Measurements from ENCODE around the gene KRT72. TPM values are rescaled to one million over a fixed set of nuclear protein-coding genes. Genes with fewer than 3 reads are reported as not detected.

KRT72 gene
- total RNA-seq, 1 experiment from 2014 or later: not detected

DNA sequence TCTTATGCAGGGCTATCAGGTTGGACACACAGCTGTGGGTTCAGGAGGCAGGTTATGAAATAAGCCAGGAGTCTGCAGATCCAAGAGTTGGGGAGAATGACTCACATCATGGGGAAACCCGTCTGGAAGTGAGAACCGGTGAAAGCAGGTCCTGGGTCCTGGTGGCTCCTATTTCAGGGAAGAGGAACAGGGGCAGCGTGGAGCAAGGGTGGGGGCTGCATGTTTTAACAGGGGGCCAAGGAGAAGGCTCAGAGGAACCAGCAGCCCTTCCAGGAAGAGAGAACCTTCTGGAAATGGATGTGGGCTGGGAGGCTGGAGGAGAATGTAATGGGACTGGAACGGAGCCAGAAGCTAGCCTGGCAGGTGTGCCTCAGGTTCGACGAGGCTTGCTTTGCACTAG, 19.8 kb downstream of the KRT72 start:
- H3K27ac ChIP-seq (ENCODE audit: insufficient read length, low read depth, low read length): no peak overlapping the region

More for the DNA sequence above, 19.8 kb downstream of the KRT72 start:
- H3K79me2 ChIP-seq (ENCODE audit: insufficient read depth, low read length): no peaks in the 10 kb centered on the region
- H3K14ac ChIP-seq (ENCODE audit: insufficient read depth, low read length): no peak overlapping the region
- H4K5ac ChIP-seq (ENCODE audit: insufficient read length, low read depth, low read length): no peak overlapping the region
- no peak overlapping the region for H2AFZ ChIP-seq (ENCODE audit: low read length)
- H4K8ac ChIP-seq (replicated peaks; ENCODE audit: insufficient read length, low read depth, low read length): no peak overlapping the region
- Mint-ChIP-seq H3K36me3 (ENCODE audit: insufficient read depth in 1 of 3, low read depth in 3 of 3) (no peaks in the 10 kb centered on the region; a peak in 1 of 7 replicates), H3K9me3 (no peaks in the 10 kb centered on the region), H3K27me3 (ENCODE audit: low read depth) (peaks cover 5% of the 10 kb centered on the region), H3K4me1 (peaks cover 10 to 12% of the 10 kb centered on the region in 2 experiments), H3K4me3 (no peak overlapping the region), H3K27ac (no peak overlapping the region)
- H3K18ac ChIP-seq (ENCODE audit: insufficient read length, low read depth, low read length): no peak overlapping the region
- H2BK20ac ChIP-seq (ENCODE audit: low read depth, low read length, poor library complexity, severe bottlenecking): no peak overlapping the region
- WGBS (ENCODE audit: extremely low coverage, insufficient read length, low lambda C conversion rate): no CpG with 5 or more reads among the region's 6 CpGs
- H3K9me3 ChIP-seq (ENCODE audit: control insufficient read depth, low read depth, low read length): no peaks in the 10 kb centered on the region
- H3K23me2 ChIP-seq (ENCODE audit: insufficient read length, low read depth, low read length, poor library complexity, severe bottlenecking): no peaks in the 10 kb centered on the region
- no peak overlapping the region for H2BK15ac ChIP-seq (ENCODE audit: low read depth, low read length)
- no peaks in the 10 kb centered on the region for H4K20me1 ChIP-seq (ENCODE audit: control insufficient read depth, insufficient read depth, insufficient read length)
- no peaks in the 10 kb centered on the region for H3K27me3 ChIP-seq (ENCODE audit: insufficient read depth, low read length)
- no peak overlapping the region for H2BK5ac ChIP-seq (ENCODE audit: insufficient read length, low read length)
- no peak overlapping the region for H3K4ac ChIP-seq (ENCODE audit: low read depth, low read length)
- no peak overlapping the region for H2AK5ac ChIP-seq (ENCODE audit: insufficient read length, low read length)
- no peaks in the 10 kb centered on the region for H3K79me1 ChIP-seq (ENCODE audit: insufficient read depth, low read depth, low read length, poor library complexity, severe bottlenecking)
- H3K9ac ChIP-seq (ENCODE audit: extremely low read depth, insufficient read length, low read length): no peak overlapping the region
- no peak overlapping the region for H3T11ph ChIP-seq (ENCODE audit: low read length)
- H3K56ac ChIP-seq (ENCODE audit: insufficient read length, low read depth, low read length): no peak overlapping the region
- H3K4me2 ChIP-seq (ENCODE audit: insufficient read depth, insufficient read length, low read length): no peak overlapping the region
- DNase-seq: no peak
- H4K91ac ChIP-seq (ENCODE audit: insufficient read length, low read depth, low read length): no peak overlapping the region
- no peak overlapping the region for H2BK12ac ChIP-seq (ENCODE audit: insufficient read length, low read depth, low read length)
- TF ChIP-seq, protein P1, sequence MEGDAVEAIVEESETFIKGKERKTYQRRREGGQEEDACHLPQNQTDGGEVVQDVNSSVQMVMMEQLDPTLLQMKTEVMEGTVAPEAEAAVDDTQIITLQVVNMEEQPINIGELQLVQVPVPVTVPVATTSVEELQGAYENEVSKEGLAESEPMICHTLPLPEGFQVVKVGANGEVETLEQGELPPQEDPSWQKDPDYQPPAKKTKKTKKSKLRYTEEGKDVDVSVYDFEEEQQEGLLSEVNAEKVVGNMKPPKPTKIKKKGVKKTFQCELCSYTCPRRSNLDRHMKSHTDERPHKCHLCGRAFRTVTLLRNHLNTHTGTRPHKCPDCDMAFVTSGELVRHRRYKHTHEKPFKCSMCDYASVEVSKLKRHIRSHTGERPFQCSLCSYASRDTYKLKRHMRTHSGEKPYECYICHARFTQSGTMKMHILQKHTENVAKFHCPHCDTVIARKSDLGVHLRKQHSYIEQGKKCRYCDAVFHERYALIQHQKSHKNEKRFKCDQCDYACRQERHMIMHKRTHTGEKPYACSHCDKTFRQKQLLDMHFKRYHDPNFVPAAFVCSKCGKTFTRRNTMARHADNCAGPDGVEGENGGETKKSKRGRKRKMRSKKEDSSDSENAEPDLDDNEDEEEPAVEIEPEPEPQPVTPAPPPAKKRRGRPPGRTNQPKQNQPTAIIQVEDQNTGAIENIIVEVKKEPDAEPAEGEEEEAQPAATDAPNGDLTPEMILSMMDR (conservative IDR thresholded peaks at IDR 0.05): no peak
- H3K4me1 ChIP-seq (ENCODE audit: insufficient read depth, low read length): no peaks in the 10 kb centered on the region
- H2BK120ac ChIP-seq (ENCODE audit: low read depth, low read length, poor library complexity, severe bottlenecking): no peak overlapping the region
- no peak overlapping the region for H3K23ac ChIP-seq (ENCODE audit: insufficient read length, low read depth, low read length)

Measured in H9 (cell line).